HCT116 (cell line): Measurements from ENCODE around the gene PMF1. TPM values are rescaled to one million over a fixed set of nuclear protein-coding genes. Genes with fewer than 3 reads are reported as not detected.

Experiments
- ATAC-seq: fragments of 200-7000 bp; cut with Tn5 transposase; 2 replicates; pipeline ENCODE4 v1.9.1; 2020; ENCODE audit warnings: mild to moderate bottlenecking, moderate library complexity
- BruUV-seq: library from RNA; stranded (reverse); fragments of 400-500 nt; replicated peaks from 2 replicates; lab custom pipeline; 2021; lab: Mats Ljungman, UMichigan
- CTCF ChIA-PET: fragments of 300-600 bp; sonication (Branson Sonifier 250); formaldehyde crosslinking; loops from one replicate; lab custom pipeline; 2021; ENCODE audit warnings: antibody characterized with exemption; lab: Charles Lee
- POLR2A ChIA-PET: fragments of 300-600, 350-600 bp; sonication (Branson Sonifier 250); formaldehyde crosslinking; loops from one replicate; lab custom pipeline; 2021; ENCODE audit warnings: antibody characterized with exemption; lab: Charles Lee
- RAD21 ChIA-PET, 2 experiments: fragments of 300-600 bp; sonication (Branson Sonifier 250); formaldehyde crosslinking; loops; one replicate each; lab custom pipeline; 2023; ENCODE audit warnings: low total read pairs in 2 of 2; ENCODE audit not compliant: uncharacterized antibody in 2 of 2, unreplicated experiment in 2 of 2, low non-redundant PET in 1 of 2; lab: Charles Lee
- DNase-seq: peaks from one replicate; pipeline ENCODE4 v3.0.0-alpha.2; 2010; ENCODE audit warnings: low read depth, low spot score
- H2AFZ ChIP-seq: fragments of 200-600 bp; shearing (Covaris generic), sonication (generic); 2 replicates; pipeline ENCODE4 v1.6.1; 2017; ENCODE audit warnings: low read depth, mixed run types, mixed read lengths, antibody characterized with exemption, low read length; ENCODE audit not compliant: poor library complexity, severe bottlenecking
- H3K27ac ChIP-seq: 2 replicates; pipeline ENCODE4 v1.5.1; 2012; ENCODE audit warnings: low read depth, low read length
- H3K27me3 ChIP-seq: fragments of 200-600 bp; sonication (generic); 2 replicates; pipeline ENCODE4 v1.6.1; 2016; ENCODE audit warnings: mixed run types, low read length, mixed read lengths; ENCODE audit not compliant: insufficient read depth
- H3K36me3 ChIP-seq, 2 experiments: fragments of 200-500 bp in 1 of 2; fragments of 200-600 bp in 1 of 2; sonication (Bioruptor generic) in 1 of 2; sonication (generic) in 1 of 2; 2 replicates each; pipeline versions ENCODE4 v1.5.1 to v1.6.1; 2014 to 2016; ENCODE audit warnings: low read length in 2 of 2, inconsistent platforms in 1 of 2, mixed read lengths in 1 of 2, mixed run types in 1 of 2; ENCODE audit not compliant: insufficient read depth in 2 of 2, control insufficient read depth in 1 of 2
- H3K4me1 ChIP-seq, 2 experiments: fragments of 200-600 bp in 1 of 2; sonication (generic) in 1 of 2; 2 replicates each; pipeline versions ENCODE4 v1.5.1 to v1.6.1; 2012 to 2017; ENCODE audit warnings: low read length in 2 of 2, inconsistent platforms in 1 of 2, mild to moderate bottlenecking in 1 of 2, mixed read lengths in 1 of 2, mixed run types in 1 of 2, moderate library complexity in 1 of 2; ENCODE audit not compliant: insufficient read depth in 2 of 2, control insufficient read depth in 1 of 2
- H3K4me2 ChIP-seq: fragments of 200-600 bp; sonication (generic); 2 replicates; pipeline ENCODE4 v1.6.1; 2017; ENCODE audit warnings: mixed run types, low read length, mixed read lengths
- H3K4me3 ChIP-seq, 2 experiments: fragments of 200-600 bp in 1 of 2; sonication (generic) in 1 of 2; replicated peaks in 1 of 2; 2 replicates each; pipeline ENCODE4 v1.5.1; 2011 to 2016; ENCODE audit warnings: low read length in 2 of 2, control low read depth in 1 of 2, low read depth in 1 of 2, mild to moderate bottlenecking in 1 of 2, mixed read lengths in 1 of 2, mixed run types in 1 of 2
- H3K79me2 ChIP-seq: fragments of 200-600 bp; sonication (generic); 2 replicates; pipeline ENCODE4 v1.6.1; 2017; ENCODE audit warnings: mild to moderate bottlenecking, mixed run types, low read length, moderate library complexity, mixed read lengths; ENCODE audit not compliant: insufficient read depth
- H3K9ac ChIP-seq: fragments of 200-600 bp; sonication (generic); 2 replicates; pipeline ENCODE4 v1.6.1; 2016; ENCODE audit warnings: low read length, mixed read lengths
- H3K9me2 ChIP-seq: fragments of 200-600 bp; sonication (generic), shearing (Covaris generic); 2 replicates; pipeline ENCODE4 v1.6.1; 2017; ENCODE audit warnings: mixed run types, mild to moderate bottlenecking, moderate library complexity; ENCODE audit not compliant: insufficient read depth
- H3K9me3 ChIP-seq, 2 experiments: fragments of 200-500 bp in 1 of 2; fragments of 200-600 bp in 1 of 2; sonication (Bioruptor generic) in 1 of 2; sonication (generic) in 1 of 2; 2 replicates each; pipeline ENCODE4 v1.6.1; 2014 to 2017; ENCODE audit warnings: low read length in 2 of 2, mixed read lengths in 2 of 2, inconsistent platforms in 1 of 2, low read depth in 1 of 2, mild to moderate bottlenecking in 1 of 2, mixed run types in 1 of 2, moderate library complexity in 1 of 2; ENCODE audit not compliant: control insufficient read depth in 1 of 2, insufficient read depth in 1 of 2
- H4K20me1 ChIP-seq: fragments of 200-600 bp; sonication (generic), shearing (Covaris generic); 2 replicates; pipeline ENCODE4 v1.6.1; 2017; ENCODE audit warnings: mixed run types, mild to moderate bottlenecking, moderate library complexity; ENCODE audit not compliant: insufficient read depth
- CBX3 ChIP-seq: IDR thresholded peaks from 2 replicates; pipeline ENCODE4 v1.6.1; 2012; ENCODE audit warnings: low read depth
- CEBPB ChIP-seq: IDR thresholded peaks from 2 replicates; pipeline ENCODE4 v1.6.1; 2012; ENCODE audit warnings: low read depth
- CTCF ChIP-seq, 3 experiments: fragments of 200-600 bp in 1 of 3; sonication (generic) in 1 of 3; IDR thresholded peaks in 2 of 3; conservative IDR thresholded peaks in 1 of 3; 2 replicates each; pipeline ENCODE4 v1.5.1; 2012 to 2017; ENCODE audit warnings: low read depth in 2 of 3, low read length in 2 of 3, antibody characterized with exemption in 1 of 3, borderline replicate concordance in 1 of 3, control low read depth in 1 of 3, mild to moderate bottlenecking in 1 of 3, mixed read lengths in 1 of 3, mixed run types in 1 of 3, moderate library complexity in 1 of 3; ENCODE audit not compliant: insufficient read depth in 1 of 3
- EGR1 ChIP-seq: IDR thresholded peaks from 2 replicates; pipeline ENCODE4 v1.6.1; 2012; ENCODE audit warnings: low read depth
- ELF1 ChIP-seq: IDR thresholded peaks from 2 replicates; pipeline ENCODE4 v1.6.1; 2012; ENCODE audit warnings: low read depth, borderline replicate concordance
- EZH2 ChIP-seq: fragments of 200-600 bp; sonication (generic); IDR thresholded peaks from 2 replicates; pipeline ENCODE4 v1.6.1; 2017; ENCODE audit warnings: antibody characterized with exemption, mixed run types
- EZH2phosphoT487 ChIP-seq: fragments of 200-600 bp; IDR thresholded peaks from 2 replicates; pipeline ENCODE4 v1.6.1; 2018; ENCODE audit warnings: antibody characterized with exemption, borderline replicate concordance
- FOSL1 ChIP-seq: IDR thresholded peaks from 2 replicates; pipeline ENCODE4 v1.6.1; 2012; ENCODE audit warnings: low read depth
- JUND ChIP-seq: IDR thresholded peaks from 2 replicates; pipeline ENCODE4 v1.6.1; 2012
- POLR2A ChIP-seq: IDR thresholded peaks from 2 replicates; pipeline ENCODE4 v1.7.0; 2011; ENCODE audit warnings: borderline replicate concordance; ENCODE audit not compliant: insufficient read depth, insufficient read length; ENCODE audit errors: extremely low read depth
- POLR2AphosphoS5 ChIP-seq: IDR thresholded peaks from 2 replicates; pipeline ENCODE4 v1.6.1; 2011; ENCODE audit warnings: mild to moderate bottlenecking, low read depth, low read length, moderate library complexity
- RAD21 ChIP-seq: IDR thresholded peaks from 2 replicates; pipeline ENCODE4 v1.6.1; 2012; ENCODE audit warnings: low read depth, mild to moderate bottlenecking
- SIN3A ChIP-seq: IDR thresholded peaks from 2 replicates; pipeline ENCODE4 v1.6.1; 2012; ENCODE audit warnings: low read depth
- TCF7L2 ChIP-seq: IDR thresholded peaks from 2 replicates; pipeline ENCODE4 v1.7.0; 2011; ENCODE audit warnings: borderline replicate concordance, inconsistent platforms; ENCODE audit not compliant: insufficient read depth, insufficient read length; ENCODE audit errors: extremely low read depth
- YY1 ChIP-seq: IDR thresholded peaks from 2 replicates; pipeline ENCODE4 v1.6.1; 2011; ENCODE audit warnings: low read length, low read depth, moderate library complexity, mild to moderate bottlenecking; ENCODE audit not compliant: insufficient replicate concordance; ENCODE audit errors: extremely low read depth
- ZBTB33 ChIP-seq: IDR thresholded peaks from 2 replicates; pipeline ENCODE4 v1.6.1; 2011; ENCODE audit warnings: mild to moderate bottlenecking, low read length, moderate library complexity; ENCODE audit not compliant: insufficient replicate concordance; ENCODE audit errors: extremely low read depth
- ZFX ChIP-seq: fragments of 450-650 bp; IDR thresholded peaks from 2 replicates; pipeline ENCODE4 v1.6.1; 2017
- intact Hi-C: fragments of 100-400 bp; cut with micrococcal nuclease; formaldehyde crosslinking; loops from 2 replicates; pipeline ENCODE4 v1.10.0; 2022
- total RNA-seq: library from RNA; stranded (reverse); gene quantifications from one replicate; pipeline ENCODE4 v1.2.1, GENCODE V29; 2021; ENCODE audit not compliant: unreplicated experiment
- TF ChIP-seq, protein P1 (sequence below): IDR thresholded peaks from 2 replicates; pipeline ENCODE4 v1.6.1; 2012

The PMF1 gene
- total RNA-seq, 1 experiment from 2014 or later: 52.6 TPM

- TF ChIP-seq JUND (no peak), POLR2A (no peak), POLR2AphosphoS5 (no peak), ELF1 (no peak), EZH2phosphoT487 (no peak), ZBTB33 (no peak), ZFX (no peak), CEBPB (no peak), FOSL1 (no peak), CBX3 (no peak), TCF7L2 (no peak), EGR1 (no peak), CTCF (IDR thresholded peaks at IDR 0.05 in 2 of 3, conservative IDR thresholded peaks at IDR 0.05 in 1 of 3; ENCODE audit: borderline replicate concordance in 1 of 3, insufficient read depth in 1 of 3, low read depth in 2 of 3, low read length in 2 of 3) (no peak), EZH2 (no peak), SIN3A (no peak), RAD21 (no peak), YY1 (no peak)
- TF ChIP-seq, protein P1, sequence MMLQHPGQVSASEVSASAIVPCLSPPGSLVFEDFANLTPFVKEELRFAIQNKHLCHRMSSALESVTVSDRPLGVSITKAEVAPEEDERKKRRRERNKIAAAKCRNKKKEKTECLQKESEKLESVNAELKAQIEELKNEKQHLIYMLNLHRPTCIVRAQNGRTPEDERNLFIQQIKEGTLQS: no peak
- H3K4me2 ChIP-seq: no peak overlapping the region
- DNase-seq: no peak
- peaks cover 0 to 9% of the 10 kb centered on the region in 2 experiments; a peak in 1 of 4 replicates for H3K4me1 ChIP-seq
- H3K27me3 ChIP-seq: no peaks in the 10 kb centered on the region
- no peak overlapping the region for H3K4me3 ChIP-seq
- peaks cover 20% of the 10 kb centered on the region for H3K79me2 ChIP-seq
- intact Hi-C loops: no loop called here
- H3K9me3 ChIP-seq: no peaks in the 10 kb centered on the region
- H4K20me1 ChIP-seq: no peaks in the 10 kb centered on the region
- no peak for ATAC-seq
- no peak overlapping the region for H2AFZ ChIP-seq
- no peak overlapping the region for H3K27ac ChIP-seq
- ChIA-PET RAD21 (no interaction called here), CTCF (no interaction called here), POLR2A (interaction anchor here (1.1 kb wide), 1 partner anchor 10 kb away, joined by 6 read pairs; the partner anchor contains the start of gene PMF1)
- peaks cover 8 to 19% of the 10 kb centered on the region in 2 experiments; a peak in 2 of 4 replicates for H3K36me3 ChIP-seq
- H3K9me2 ChIP-seq: no peaks in the 10 kb centered on the region
- no TSS peak for BruUV-seq
- H3K9ac ChIP-seq: no peak overlapping the region
These were observed 9.5 kb upstream of the PMF1 start for GRCh38 chr1:156203331-156203730.
